Epithelial cell of proximal tubule (primary cell): ENCODE data around the gene PIM3. TPM values are rescaled to one million over a fixed set of nuclear protein-coding genes. Genes with fewer than 3 reads are reported as not detected.

Experiments
- DNase-seq: peaks from one replicate; pipeline ENCODE4 v3.0.0-alpha.2; 2011; ENCODE audit warnings: low read depth
- H3K4me3 ChIP-seq: 2 replicates; pipeline ENCODE4 v1.5.1; 2011; ENCODE audit warnings: low read depth, mild to moderate bottlenecking, low read length
- CTCF ChIP-seq: conservative IDR thresholded peaks from 2 replicates; pipeline ENCODE4 v1.5.1; 2012; ENCODE audit warnings: low read depth, mild to moderate bottlenecking, low read length
- total RNA-seq: library from RNA; depleted of rRNA; stranded (reverse); fragments of >200 nt; gene quantifications from 2 replicates; pipeline ENCODE4 v1.2.3, GENCODE V29; 2015

The PIM3 gene
- total RNA-seq, 1 donor from 2014 or later: 37.5 TPM

GRCh38 chr22:49916831-49917230, 43.7 kb upstream of the PIM3 start:
- no peak for TF ChIP-seq CTCF
- DNase-seq: no peak
- no peak overlapping the region for H3K4me3 ChIP-seq

- H3K4me3 ChIP-seq: peak within 1 kb of the TSS; percentile 87
- no peak for TF ChIP-seq CTCF
- peak; percentile 37 for DNase-seq
Measured at GRCh38 chr22:49917974-49918910, 42.3 kb upstream of the PIM3 start, which contains the start of the genes ALG12 and CRELD2. TSS of gene ALG12 (minus strand) at chr22:49918438. CDS start at chr22:49913765, 4,673 bp downstream. TSS of gene CRELD2 (plus strand) at chr22:49918634. CDS start at chr22:49918770, 136 bp downstream.

GRCh38 chr22:49918911-49919881, 41.4 kb upstream of the PIM3 start:
- peak overlapping the region; percentile 87 for H3K4me3 ChIP-seq
- DNase-seq: no peak
- TF ChIP-seq CTCF: no peak

GRCh38 chr22:49920859-49921258, 39.7 kb upstream of the PIM3 start:
- no peak for TF ChIP-seq CTCF
- no peak for DNase-seq
- no peak overlapping the region for H3K4me3 ChIP-seq

- TF ChIP-seq CTCF: no peak
- H3K4me3 ChIP-seq: no peak overlapping the region
- DNase-seq: no peak
Measured at GRCh38 chr22:49921508-49922278, 38.9 kb upstream of the PIM3 start.

- no peak overlapping the region for H3K4me3 ChIP-seq
- TF ChIP-seq CTCF: no peak
- no peak for DNase-seq
Measured at GRCh38 chr22:49922484-49922883, 38.1 kb upstream of the PIM3 start.
